ENCODE measurements around the gene TRIO.

Gene TRIO

DNA sequence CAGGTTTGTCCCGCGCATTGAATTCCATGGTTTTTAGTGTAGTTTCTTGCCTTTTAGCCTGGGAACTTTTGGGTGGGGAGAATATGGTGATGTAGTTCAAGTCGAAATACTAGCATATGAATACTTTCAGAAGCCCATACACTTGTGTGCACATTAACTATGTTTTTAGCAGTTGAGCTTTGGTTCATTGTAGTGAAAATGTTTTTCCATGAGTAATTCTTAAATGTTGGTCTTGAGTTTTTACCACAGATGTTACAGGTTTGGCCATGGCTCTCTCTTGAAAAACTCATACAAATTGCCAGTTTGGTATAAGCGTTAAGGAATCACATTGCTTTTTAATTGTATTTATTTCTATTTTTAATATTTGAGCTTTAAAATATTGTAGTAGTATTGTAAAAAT is 45.6 kb downstream of the TRIO start:
- 87% methylated on average over 3 of the region's 4 CpGs for WGBS
- peaks cover 52% of the 10 kb centered on the region for H3K4me1 ChIP-seq (ENCODE audit: insufficient read depth, low read length)
- no peaks in the 10 kb centered on the region for H3K27me3 ChIP-seq (ENCODE audit: insufficient read depth, low read length)
- H3K36me3 ChIP-seq (ENCODE audit: insufficient read depth, low read length): no peaks in the 10 kb centered on the region
- no peak overlapping the region for H3K4me3 ChIP-seq (ENCODE audit: low read length)
- no peak overlapping the region for H3K9ac ChIP-seq (ENCODE audit: low read depth, low read length)
- H3K9me3 ChIP-seq (ENCODE audit: insufficient read depth, low read depth, low read length): no peaks in the 10 kb centered on the region
- no peak overlapping the region for H3K27ac ChIP-seq (ENCODE audit: low read depth, low read length)

DNA sequence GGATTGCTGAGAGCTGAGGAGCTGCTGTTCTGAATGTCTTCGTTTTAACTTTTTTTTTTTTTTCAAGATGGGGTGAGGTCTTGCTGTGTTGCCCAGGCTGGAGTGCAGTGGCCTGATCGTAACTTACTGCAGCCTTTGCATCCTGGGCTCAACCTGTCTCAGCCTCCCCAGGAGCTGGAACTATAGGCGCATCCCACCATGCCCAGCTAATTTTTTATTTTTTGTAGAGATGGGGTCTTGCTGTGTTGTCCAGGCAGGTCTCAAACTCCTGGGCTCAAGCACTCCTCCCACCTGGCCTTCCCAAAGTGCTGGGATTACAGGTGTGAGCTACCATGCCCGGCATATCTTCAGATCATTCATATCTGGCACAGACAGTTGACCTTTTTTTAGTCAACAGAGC is 46.5 kb downstream of the TRIO start:
- Histone ChIP-seq H3K4me1 (ENCODE audit: insufficient read depth, low read length) (peaks cover 43% of the 10 kb centered on the region), H3K36me3 (ENCODE audit: insufficient read depth, low read length) (no peaks in the 10 kb centered on the region), H3K9me3 (ENCODE audit: insufficient read depth, low read depth, low read length) (no peaks in the 10 kb centered on the region), H3K4me3 (ENCODE audit: low read length) (no peak overlapping the region), H3K27ac (ENCODE audit: low read depth, low read length) (no peak overlapping the region), H3K9ac (ENCODE audit: low read depth, low read length) (no peak overlapping the region), H3K27me3 (ENCODE audit: insufficient read depth, low read length) (no peaks in the 10 kb centered on the region)
- WGBS: 95% methylated on average over 4 of the region's 4 CpGs

DNA sequence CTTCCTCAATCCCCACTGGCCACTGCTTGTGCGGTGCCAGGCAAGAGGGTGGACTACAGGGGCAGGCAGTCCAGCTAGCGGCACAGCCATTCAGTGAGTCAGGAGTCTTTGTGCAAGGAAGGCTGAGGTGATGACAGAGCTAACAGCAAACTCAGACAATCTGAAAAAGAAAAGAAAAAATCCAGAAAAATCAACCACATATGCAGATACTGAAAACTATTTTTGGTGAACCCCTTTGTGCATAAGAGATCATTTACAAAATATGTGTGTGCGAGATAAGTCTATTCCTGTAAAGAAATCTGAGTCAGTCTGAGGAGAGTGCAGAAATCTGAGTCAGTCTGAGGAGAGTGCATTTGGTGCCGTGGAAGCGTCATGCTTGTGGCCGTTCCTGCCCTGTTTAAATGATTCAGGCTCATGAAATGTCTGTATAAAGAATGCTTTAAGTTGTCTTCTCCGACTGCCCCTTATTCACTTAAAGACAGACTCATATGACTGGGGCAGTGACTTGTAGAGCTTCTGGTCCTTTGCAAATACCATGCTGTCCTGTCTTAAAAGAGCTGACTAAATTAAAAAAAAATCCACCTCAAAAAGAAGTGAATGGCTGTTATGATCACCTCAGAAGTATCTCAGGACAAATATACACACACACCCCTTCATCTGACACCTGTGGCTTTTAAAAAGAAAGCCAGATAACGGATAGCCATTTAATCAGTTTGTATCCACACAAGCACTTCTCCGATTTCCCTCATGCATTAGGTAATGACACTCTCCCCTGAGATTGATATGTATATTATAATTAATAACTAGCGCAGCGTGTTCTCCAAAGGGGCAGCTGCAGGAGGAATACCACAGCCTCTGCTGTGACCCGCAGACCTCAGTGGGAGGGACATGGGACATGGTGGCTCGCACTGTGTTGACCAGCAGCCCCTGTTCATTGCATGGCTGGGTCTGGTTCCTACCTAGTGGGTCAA is 47.3 kb downstream of the TRIO start:
- Histone ChIP-seq H3K36me3 (ENCODE audit: insufficient read depth, low read length) (no peaks in the 10 kb centered on the region), H3K27me3 (ENCODE audit: insufficient read depth, low read length) (no peaks in the 10 kb centered on the region), H3K9ac (ENCODE audit: low read depth, low read length) (no peak overlapping the region), H3K4me3 (ENCODE audit: low read length) (no peak overlapping the region), H3K27ac (ENCODE audit: low read depth, low read length) (no peak overlapping the region), H3K9me3 (ENCODE audit: insufficient read depth, low read depth, low read length) (no peaks in the 10 kb centered on the region), H3K4me1 (ENCODE audit: insufficient read depth, low read length) (peaks cover 36% of the 10 kb centered on the region)
- WGBS: 94% methylated on average over 13 of the region's 13 CpGs

DNA sequence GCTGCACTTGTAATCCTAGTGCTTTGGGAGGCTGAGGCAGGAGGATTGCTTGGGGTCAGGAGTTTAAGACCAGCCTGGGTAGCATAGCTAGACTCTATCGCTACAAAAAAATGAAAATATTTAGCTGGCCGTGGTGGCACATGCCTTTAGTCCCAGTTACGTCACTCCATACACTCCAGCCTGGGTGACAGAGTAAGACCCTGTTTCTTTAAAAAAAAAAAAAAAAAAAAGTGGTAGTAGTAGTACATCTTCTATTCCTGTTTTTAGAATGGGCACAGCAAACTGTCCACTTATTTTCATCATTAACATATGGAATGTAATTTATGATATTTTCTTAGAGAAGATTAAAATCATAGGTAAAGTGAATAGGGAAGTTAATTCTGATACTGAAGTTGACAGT is 48.2 kb downstream of the TRIO start:
- no peaks in the 10 kb centered on the region for H3K36me3 ChIP-seq (ENCODE audit: insufficient read depth, low read length)
- H3K27me3 ChIP-seq (ENCODE audit: insufficient read depth, low read length): no peaks in the 10 kb centered on the region
- H3K27ac ChIP-seq (ENCODE audit: low read depth, low read length): no peak overlapping the region
- 95% methylated on average over 3 of the region's 3 CpGs for WGBS
- no peak overlapping the region for H3K4me3 ChIP-seq (ENCODE audit: low read length)
- peaks cover 31% of the 10 kb centered on the region for H3K4me1 ChIP-seq (ENCODE audit: insufficient read depth, low read length)
- no peak overlapping the region for H3K9ac ChIP-seq (ENCODE audit: low read depth, low read length)
- no peaks in the 10 kb centered on the region for H3K9me3 ChIP-seq (ENCODE audit: insufficient read depth, low read depth, low read length)

DNA sequence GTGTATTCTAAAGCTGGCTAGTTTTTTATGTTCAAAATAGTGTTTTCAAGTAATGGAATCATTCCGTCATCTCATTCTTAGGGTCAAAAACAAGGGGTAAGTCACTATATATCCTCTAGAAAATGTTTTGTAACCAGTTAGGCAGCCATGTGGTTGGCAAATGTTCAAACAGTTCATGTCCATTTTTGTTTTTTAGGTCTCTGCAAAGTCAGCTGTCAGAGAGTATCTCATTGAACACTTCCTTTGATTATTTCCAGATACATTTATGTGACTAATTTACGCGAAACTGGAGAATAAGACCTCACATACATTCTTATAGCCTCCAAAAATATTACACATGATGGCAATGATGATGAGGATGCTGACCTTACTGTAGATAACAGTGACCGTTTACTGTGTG is 50.4 kb downstream of the TRIO start:
- H3K36me3 ChIP-seq (ENCODE audit: insufficient read depth, low read length): no peaks in the 10 kb centered on the region
- 91% methylated on average over 4 of the region's 4 CpGs for WGBS
- H3K4me3 ChIP-seq (ENCODE audit: low read length): no peak overlapping the region
- no peak overlapping the region for H3K9ac ChIP-seq (ENCODE audit: low read depth, low read length)
- H3K4me1 ChIP-seq (ENCODE audit: insufficient read depth, low read length): peaks cover 29% of the 10 kb centered on the region
- H3K27me3 ChIP-seq (ENCODE audit: insufficient read depth, low read length): no peaks in the 10 kb centered on the region
- no peaks in the 10 kb centered on the region for H3K9me3 ChIP-seq (ENCODE audit: insufficient read depth, low read depth, low read length)
- H3K27ac ChIP-seq (ENCODE audit: low read depth, low read length): no peak overlapping the region

DNA sequence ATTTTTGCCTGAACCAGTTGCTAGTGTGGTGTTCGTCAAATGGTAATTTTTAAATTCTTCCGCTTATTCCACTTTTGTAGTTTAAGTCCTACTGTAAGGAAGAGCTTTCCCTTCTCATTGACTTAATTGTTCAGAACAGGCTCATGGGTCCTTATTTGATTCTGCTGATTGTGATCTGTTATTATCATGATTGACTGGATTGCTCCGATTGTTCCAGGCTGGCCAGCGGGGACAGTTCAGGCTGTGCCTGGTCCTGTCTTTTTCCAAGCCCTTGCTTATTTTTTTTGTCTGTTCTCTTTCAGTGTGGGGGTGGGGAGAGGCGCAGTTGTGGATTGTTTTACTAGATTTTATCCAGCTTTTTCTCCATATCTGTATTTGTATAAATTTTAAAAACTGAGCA is 52.4 kb downstream of the TRIO start:
- H3K9me3 ChIP-seq (ENCODE audit: insufficient read depth, low read depth, low read length): no peaks in the 10 kb centered on the region
- 94% methylated on average over 4 of the region's 5 CpGs for WGBS
- no peak overlapping the region for H3K27ac ChIP-seq (ENCODE audit: low read depth, low read length)
- no peak overlapping the region for H3K4me3 ChIP-seq (ENCODE audit: low read length)
- no peaks in the 10 kb centered on the region for H3K36me3 ChIP-seq (ENCODE audit: insufficient read depth, low read length)
- no peaks in the 10 kb centered on the region for H3K27me3 ChIP-seq (ENCODE audit: insufficient read depth, low read length)
- no peak overlapping the region for H3K9ac ChIP-seq (ENCODE audit: low read depth, low read length)
- peaks cover 29% of the 10 kb centered on the region for H3K4me1 ChIP-seq (ENCODE audit: insufficient read depth, low read length)

DNA sequence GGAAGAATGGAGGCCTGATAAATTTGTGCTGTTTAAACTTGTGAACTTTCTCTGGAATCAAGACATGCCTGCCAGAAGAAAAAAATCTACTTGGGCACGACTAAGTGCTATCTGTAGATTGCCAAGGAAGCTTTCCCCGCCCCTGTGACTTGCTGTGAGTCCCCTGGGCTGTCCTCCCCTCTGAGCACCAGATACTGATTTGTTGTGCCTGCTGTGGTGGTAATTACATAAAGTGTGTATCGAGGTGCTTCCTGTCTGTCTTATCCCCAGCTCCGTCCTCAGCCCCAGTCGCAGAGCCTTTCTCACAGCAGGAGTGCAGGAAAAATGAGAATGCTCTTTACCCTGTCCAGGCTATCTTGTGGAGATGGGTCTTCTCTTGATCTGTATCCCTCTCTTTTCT is 53.9 kb downstream of the TRIO start:
- Histone ChIP-seq H3K9me3 (ENCODE audit: insufficient read depth, low read depth, low read length) (no peaks in the 10 kb centered on the region), H3K4me3 (ENCODE audit: low read length) (no peak overlapping the region), H3K36me3 (ENCODE audit: insufficient read depth, low read length) (no peaks in the 10 kb centered on the region), H3K9ac (ENCODE audit: low read depth, low read length) (no peak overlapping the region), H3K27me3 (ENCODE audit: insufficient read depth, low read length) (no peaks in the 10 kb centered on the region), H3K4me1 (ENCODE audit: insufficient read depth, low read length) (peaks cover 33% of the 10 kb centered on the region), H3K27ac (ENCODE audit: low read depth, low read length) (no peak overlapping the region)
- 53% methylated on average over 5 of the region's 5 CpGs for WGBS

DNA sequence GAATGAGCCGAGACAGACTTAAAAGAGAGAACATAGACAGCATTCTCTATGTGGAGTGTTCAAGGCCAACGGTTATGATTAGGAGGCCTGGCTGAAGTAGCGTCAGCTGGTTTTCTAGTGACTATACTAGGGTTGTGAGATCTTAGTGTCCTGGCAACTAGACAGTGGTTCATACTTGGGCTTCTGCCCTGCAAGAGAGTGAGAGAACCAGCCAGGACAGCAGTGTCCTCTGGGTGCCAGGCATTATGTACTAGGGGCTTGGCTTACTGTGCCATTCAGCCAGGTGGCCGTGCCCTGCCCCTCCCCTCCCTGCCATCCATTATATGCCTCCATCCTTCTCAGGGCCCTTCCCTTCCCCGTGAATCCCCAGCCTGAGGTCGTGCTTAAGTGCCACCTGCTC is 56.8 kb downstream of the TRIO start:
- peaks cover 61% of the 10 kb centered on the region for H3K4me1 ChIP-seq (ENCODE audit: insufficient read depth, low read length)
- H3K9me3 ChIP-seq (ENCODE audit: insufficient read depth, low read depth, low read length): no peaks in the 10 kb centered on the region
- no peak overlapping the region for H3K9ac ChIP-seq (ENCODE audit: low read depth, low read length)
- H3K36me3 ChIP-seq (ENCODE audit: insufficient read depth, low read length): no peaks in the 10 kb centered on the region
- no peak overlapping the region for H3K27ac ChIP-seq (ENCODE audit: low read depth, low read length)
- H3K4me3 ChIP-seq (ENCODE audit: low read length): no peak overlapping the region
- 87% methylated on average over 6 of the region's 6 CpGs for WGBS
- no peaks in the 10 kb centered on the region for H3K27me3 ChIP-seq (ENCODE audit: insufficient read depth, low read length)

DNA sequence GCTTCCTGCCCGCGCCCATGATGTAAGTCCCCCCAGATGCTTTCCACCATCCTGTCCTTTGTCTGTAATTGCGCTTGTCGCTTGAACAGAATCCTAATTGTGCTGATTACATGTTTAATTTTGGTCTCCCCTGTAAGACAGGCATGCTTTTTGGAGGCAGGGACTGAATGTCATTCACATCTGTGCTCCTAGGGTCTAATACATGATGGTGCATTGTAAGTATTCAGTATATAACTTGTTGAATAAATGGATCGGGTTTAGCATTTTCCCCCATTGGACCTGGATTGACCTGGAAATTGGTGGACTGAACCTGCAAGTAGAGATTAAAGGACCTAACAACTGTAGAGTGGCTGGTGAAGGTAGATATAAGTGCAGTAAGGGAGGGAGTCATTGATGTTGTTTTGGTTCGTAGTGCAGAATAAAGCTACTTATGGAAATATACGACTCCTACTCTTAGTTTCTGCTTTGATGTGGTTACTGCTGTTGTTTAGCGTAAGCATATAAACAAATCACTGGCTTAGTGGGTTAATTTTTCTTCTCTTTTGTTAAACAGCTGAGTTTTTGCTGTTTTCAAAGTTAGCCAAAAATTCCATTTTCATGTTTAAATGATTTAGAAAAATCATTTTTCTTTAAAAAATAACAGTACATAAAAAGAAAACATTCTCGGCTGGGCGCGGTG is 57.3 kb downstream of the TRIO start:
- Histone ChIP-seq H3K27ac (ENCODE audit: low read depth, low read length) (no peak overlapping the region), H3K4me1 (ENCODE audit: insufficient read depth, low read length) (peaks cover 66% of the 10 kb centered on the region), H3K9me3 (ENCODE audit: insufficient read depth, low read depth, low read length) (no peaks in the 10 kb centered on the region), H3K9ac (ENCODE audit: low read depth, low read length) (no peak overlapping the region), H3K27me3 (ENCODE audit: insufficient read depth, low read length) (no peaks in the 10 kb centered on the region), H3K4me3 (ENCODE audit: low read length) (no peak overlapping the region), H3K36me3 (ENCODE audit: insufficient read depth, low read length) (no peaks in the 10 kb centered on the region)
- 93% methylated on average over 11 of the region's 11 CpGs for WGBS

DNA sequence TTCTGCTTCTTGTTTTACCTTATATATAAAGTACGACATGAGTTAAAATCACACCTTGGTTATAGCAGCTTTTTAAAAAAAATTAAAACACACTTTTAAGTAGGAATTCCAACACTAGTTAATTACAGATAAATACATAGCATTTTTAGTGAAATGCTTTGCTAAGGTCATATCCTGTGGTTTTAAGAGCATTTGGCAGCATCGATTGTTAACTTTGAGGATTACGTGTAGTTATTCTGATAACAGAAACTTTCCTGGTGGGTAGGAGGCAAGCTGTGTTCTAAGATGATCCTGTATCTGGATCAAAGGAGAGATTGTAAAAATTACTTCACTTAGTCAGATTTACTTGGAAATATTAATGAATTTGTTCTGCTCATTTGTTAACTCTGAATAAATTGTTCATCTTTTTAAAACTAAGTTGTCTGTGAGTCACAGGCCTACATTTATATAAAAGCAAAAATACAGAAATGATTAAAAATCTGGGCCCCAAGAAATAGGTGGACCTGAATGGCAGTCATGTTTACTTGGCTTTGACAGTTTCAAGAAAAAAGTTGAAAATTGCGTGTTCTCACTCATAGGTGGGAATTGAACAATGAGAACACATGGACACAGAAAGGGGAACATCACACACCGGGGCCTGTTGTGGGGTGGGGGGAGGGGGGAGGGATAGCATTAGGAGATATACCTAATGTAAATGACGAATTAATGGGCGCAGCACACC is 58.3 kb downstream of the TRIO start:
- H3K27me3 ChIP-seq (ENCODE audit: insufficient read depth, low read length): no peaks in the 10 kb centered on the region
- H3K36me3 ChIP-seq (ENCODE audit: insufficient read depth, low read length): no peaks in the 10 kb centered on the region
- WGBS: 84% methylated on average over 4 of the region's 7 CpGs
- H3K4me1 ChIP-seq (ENCODE audit: insufficient read depth, low read length): peaks cover 67% of the 10 kb centered on the region
- H3K27ac ChIP-seq (ENCODE audit: low read depth, low read length): no peak overlapping the region
- H3K9ac ChIP-seq (ENCODE audit: low read depth, low read length): no peak overlapping the region
- H3K9me3 ChIP-seq (ENCODE audit: insufficient read depth, low read depth, low read length): no peaks in the 10 kb centered on the region
- H3K4me3 ChIP-seq (ENCODE audit: low read length): no peak overlapping the region

DNA sequence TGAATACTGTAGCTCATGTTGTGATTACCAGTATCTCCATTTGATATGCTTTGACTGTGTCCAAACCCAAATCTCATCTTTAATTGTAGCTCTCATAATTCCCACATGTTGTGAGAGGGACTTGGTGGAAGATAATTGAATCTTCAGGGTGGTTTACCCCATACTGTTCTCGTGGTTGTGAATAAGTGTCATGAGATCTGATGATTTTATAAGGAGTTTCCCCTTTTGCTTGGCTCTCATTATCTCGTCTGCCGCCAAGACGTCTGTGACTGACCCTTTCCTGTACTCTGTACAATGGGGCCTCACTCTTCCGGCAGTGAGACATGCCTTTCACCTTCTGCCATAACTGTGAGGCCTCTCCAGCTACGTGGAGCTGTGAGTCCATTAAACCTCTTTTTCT is 59.3 kb downstream of the TRIO start:
- Histone ChIP-seq H3K36me3 (ENCODE audit: insufficient read depth, low read length) (no peaks in the 10 kb centered on the region), H3K4me1 (ENCODE audit: insufficient read depth, low read length) (peaks cover 58% of the 10 kb centered on the region), H3K27ac (ENCODE audit: low read depth, low read length) (no peak overlapping the region), H3K27me3 (ENCODE audit: insufficient read depth, low read length) (no peaks in the 10 kb centered on the region), H3K9ac (ENCODE audit: low read depth, low read length) (no peak overlapping the region), H3K4me3 (ENCODE audit: low read length) (no peak overlapping the region), H3K9me3 (ENCODE audit: insufficient read depth, low read depth, low read length) (no peaks in the 10 kb centered on the region)
- WGBS: 92% methylated on average over 6 of the region's 6 CpGs
